Measurements from ENCODE around the gene TMA7.

Gene TMA7

GRCh38 chr3:48423883-48424695 lies 16.0 kb upstream of the TMA7 start:
- no peak for DNase-seq

GRCh38 chr3:48425281-48425812 lies 14.7 kb upstream of the TMA7 start:
- DNase-seq: no peak

GRCh38 chr3:48426401-48426909 lies 13.6 kb upstream of the TMA7 start:
- no peak for DNase-seq

- no peak for DNase-seq
Measured at GRCh38 chr3:48426944-48427629, 13.0 kb upstream of the TMA7 start.

- no peak for DNase-seq
Measured at GRCh38 chr3:48427630-48427962, 12.5 kb upstream of the TMA7 start.

- DNase-seq: no peak
Measured at GRCh38 chr3:48428088-48428571, 11.9 kb upstream of the TMA7 start.

GRCh38 chr3:48428572-48429316 lies 11.3 kb upstream of the TMA7 start:
- DNase-seq: peak; percentile 25

- peak; percentile 40 for DNase-seq
Measured at GRCh38 chr3:48429317-48429959, 10.6 kb upstream of the TMA7 start.

- peak; percentile 53 for DNase-seq
Measured at GRCh38 chr3:48429960-48430707, 9.9 kb upstream of the TMA7 start, which contains the start of gene PLXNB1. TSS of gene PLXNB1 (minus strand) at chr3:48430086. CDS start at chr3:48424611, 5,475 bp downstream.

GRCh38 chr3:48430708-48431101 lies 9.4 kb upstream of the TMA7 start:
- no peak for DNase-seq

- no peak for DNase-seq
Measured at GRCh38 chr3:48431224-48432029, 8.6 kb upstream of the TMA7 start.

GRCh38 chr3:48432411-48433371 lies 7.4 kb upstream of the TMA7 start:
- no peak for DNase-seq

GRCh38 chr3:48433472-48434118 lies 6.5 kb upstream of the TMA7 start:
- DNase-seq: peak; percentile 42

GRCh38 chr3:48434591-48435222 lies 5.3 kb upstream of the TMA7 start:
- no peak for DNase-seq

GRCh38 chr3:48435223-48435595 lies 4.8 kb upstream of the TMA7 start:
- DNase-seq: no peak

GRCh38 chr3:48435774-48436476 lies 4.1 kb upstream of the TMA7 start:
- peak; percentile 79 for DNase-seq

- DNase-seq: no peak
Measured at GRCh38 chr3:48436477-48436787, 3.6 kb upstream of the TMA7 start.

- no peak for DNase-seq
Measured at GRCh38 chr3:48436855-48437254, 3.2 kb upstream of the TMA7 start.

Measured in EL (cell line).